Renal pelvis (tissue), 4 donors: ENCODE measurements around the gene FAM98C. TPM values are rescaled to one million over a fixed set of nuclear protein-coding genes. Genes with fewer than 3 reads are reported as not detected.

ENCODE experiments used
- DNase-seq: peaks from one replicate; pipeline ENCODE4 v3.0.0-alpha.2; 2013
- polyA plus RNA-seq, 3 donors: library from polyadenylated mRNA; unstranded; fragments of 120-200 nt; gene quantifications; one replicate each; pipeline ENCODE4 v1.2.1, GENCODE V29; 2013; ENCODE audit not compliant: insufficient read length in 3 of 3

The FAM98C gene
- polyA plus RNA-seq, 3 donors: 18.2 to 22.8 (median 19.1) TPM

GRCh38 chr19:38452430-38453366 is 49.8 kb downstream of the FAM98C start:
- no peak for DNase-seq

- no peak for DNase-seq
Observed at GRCh38 chr19:38453596-38453995, 50.7 kb downstream of the FAM98C start.

- DNase-seq: peak; percentile 71
Observed at GRCh38 chr19:38455031-38455430, 52.1 kb downstream of the FAM98C start.

- no peak for DNase-seq
Observed at GRCh38 chr19:38457202-38457601, 54.3 kb downstream of the FAM98C start.

GRCh38 chr19:38457690-38458405 is 55.0 kb downstream of the FAM98C start:
- no peak for DNase-seq

Other genes starting within 250 kb of the FAM98C start
- 1 to 10 TPM; 1.2 to 2.9 (median 2.0) TPM for gene DPF1, start 178.9 kb upstream of the FAM98C start, polyA plus RNA-seq
- 10 to 100 TPM in 1 of 3 donors, 1 to 10 TPM in 2; 6.9 to 10.6 (median 8.6) TPM for gene PPP1R14A, start 146.7 kb upstream of the FAM98C start, polyA plus RNA-seq
- gene SPINT2, start 138.5 kb upstream of the FAM98C start, polyA plus RNA-seq: 100 to 1,000 TPM; 371 to 385 (median 383) TPM
- gene C19orf33, start 98.8 kb upstream of the FAM98C start, polyA plus RNA-seq: 10 to 100 TPM; 10.6 to 11.1 (median 10.9) TPM
- 10 to 100 TPM; 35.4 to 45.4 (median 40.4) TPM for gene YIF1B, start 87.1 kb upstream of the FAM98C start, polyA plus RNA-seq
- 1 to 10 TPM; 3.0 to 4.4 (median 4.2) TPM for gene KCNK6, start 83.2 kb upstream of the FAM98C start, polyA plus RNA-seq
- 10 to 100 TPM in 1 of 3 donors, 1 to 10 TPM in 2; 3.7 to 12.1 (median 8.9) TPM for gene CATSPERG, start 67.3 kb upstream of the FAM98C start, polyA plus RNA-seq
- 100 to 1,000 TPM; 167 to 187 (median 173) TPM for gene PSMD8, start 28.5 kb upstream of the FAM98C start, polyA plus RNA-seq
- gene GGN, start 15.1 kb upstream of the FAM98C start, polyA plus RNA-seq: 1 to 10 TPM in 1 of 3 donors, under 1 TPM in 2; 0.81 to 1.7 (median 0.88) TPM
- gene SPRED3, start 14.4 kb upstream of the FAM98C start, polyA plus RNA-seq: 1 to 10 TPM; 1.2 to 1.5 (median 1.4) TPM
- under 1 TPM; 0.81 to 0.96 (median 0.84) TPM for gene RASGRP4, start 23.1 kb downstream of the FAM98C start, polyA plus RNA-seq
- 1 to 10 TPM; 5.1 to 6.6 (median 5.2) TPM for gene RYR1, start 30.6 kb downstream of the FAM98C start, polyA plus RNA-seq
- 1 to 10 TPM; 2.6 to 5.6 (median 4.7) TPM for gene MAP4K1, start 214.9 kb downstream of the FAM98C start, polyA plus RNA-seq
- 100 to 1,000 TPM; 334 to 353 (median 345) TPM for gene EIF3K, start 216.1 kb downstream of the FAM98C start, polyA plus RNA-seq
- 100 to 1,000 TPM; 701 to 787 (median 742) TPM for gene ACTN4, start 244.6 kb downstream of the FAM98C start, polyA plus RNA-seq